Endodermal cell (in vitro differentiated cells): ENCODE data around the gene RPS6KA4. TPM values are rescaled to one million over a fixed set of nuclear protein-coding genes. Genes with fewer than 3 reads are reported as not detected.

Source experiments
- DNase-seq: peaks from one replicate; pipeline ENCODE4 v3.0.0-alpha.2; 2017
- H3K27ac ChIP-seq: 2 replicates; pipeline ENCODE4 v1.5.1; 2013; ENCODE audit warnings: mild to moderate bottlenecking, low read depth, low read length, moderate library complexity
- H3K27me3 ChIP-seq: 2 replicates; pipeline ENCODE4 v1.6.1; 2013; ENCODE audit warnings: mild to moderate bottlenecking, low read length, moderate library complexity; ENCODE audit not compliant: insufficient read depth, control insufficient read depth, poor library complexity, severe bottlenecking
- H3K36me3 ChIP-seq: 2 replicates; pipeline ENCODE4 v1.7.0; 2013; ENCODE audit warnings: mild to moderate bottlenecking, low read length, moderate library complexity; ENCODE audit not compliant: control insufficient read depth, insufficient read depth
- H3K4me1 ChIP-seq: one replicate; pipeline ENCODE4 v1.7.0; 2013; ENCODE audit warnings: low read length; ENCODE audit not compliant: control insufficient read depth, insufficient read depth
- H3K4me3 ChIP-seq: 2 replicates; pipeline ENCODE4 v1.5.1; 2013; ENCODE audit warnings: mild to moderate bottlenecking, low read length, moderate library complexity
- H3K9ac ChIP-seq: 2 replicates; pipeline ENCODE4 v1.6.1; 2013; ENCODE audit warnings: mild to moderate bottlenecking, low read length, moderate library complexity; ENCODE audit not compliant: poor library complexity, severe bottlenecking; ENCODE audit errors: extremely low read depth
- H3K9me3 ChIP-seq: 2 replicates; pipeline ENCODE4 v1.6.1; 2013; ENCODE audit warnings: mild to moderate bottlenecking, low read length, moderate library complexity; ENCODE audit not compliant: control insufficient read depth
- H3K27ac Mint-ChIP-seq: 2 replicates; pipeline ENCODE4 v1.8.0; 2020; ENCODE audit warnings: mixed read lengths
- H3K27me3 Mint-ChIP-seq: 2 replicates; pipeline ENCODE4 v1.8.0; 2021; ENCODE audit warnings: mild to moderate bottlenecking, mixed read lengths; ENCODE audit not compliant: insufficient read depth
- H3K36me3 Mint-ChIP-seq: 2 replicates; pipeline ENCODE4 v1.8.0; 2020; ENCODE audit warnings: low read depth, mixed read lengths
- H3K4me1 Mint-ChIP-seq: 2 replicates; pipeline ENCODE4 v1.8.0; 2020; ENCODE audit warnings: mixed read lengths
- H3K4me3 Mint-ChIP-seq: 2 replicates; pipeline ENCODE4 v1.8.0; 2020; ENCODE audit warnings: mild to moderate bottlenecking, moderate library complexity, mixed read lengths
- H3K9me3 Mint-ChIP-seq: 2 replicates; pipeline ENCODE4 v1.8.0; 2020; ENCODE audit warnings: mild to moderate bottlenecking, mixed read lengths
- CTCF ChIP-seq: fragments of 200-600 bp; sonication (generic); conservative IDR thresholded peaks from 2 replicates; pipeline ENCODE4 v1.5.0; 2021; ENCODE audit warnings: antibody characterized with exemption, mild to moderate bottlenecking
- WGBS, 2 experiments: methylation state at CpG; one replicate each; pipeline versions ENCODE4 v1.1.5 to v1.1.7; 2013; ENCODE audit warnings: missing lambda C conversion rate in 2 of 2, mixed read lengths in 1 of 2; ENCODE audit not compliant: insufficient coverage in 1 of 2, insufficient read length in 1 of 2; 5-methylcytosine and 5-hydroxymethylcytosine counted together
- total RNA-seq, 2 donors: library from RNA; stranded (reverse); fragmentation: NEBNext Ultra II Directional in 1 of 2; extraction: Animal tissue kit (Norgen Biotek cat#: 25700) in 1 of 2; gene quantifications; 2 replicates in 1 of 2; 3 replicates in 1 of 2; pipeline ENCODE4 v1.2.1, GENCODE V29; 2021

RPS6KA4 gene
- total RNA-seq, 2 donors from 2014 or later, result 13.5 to 14.5 TPM

DNA sequence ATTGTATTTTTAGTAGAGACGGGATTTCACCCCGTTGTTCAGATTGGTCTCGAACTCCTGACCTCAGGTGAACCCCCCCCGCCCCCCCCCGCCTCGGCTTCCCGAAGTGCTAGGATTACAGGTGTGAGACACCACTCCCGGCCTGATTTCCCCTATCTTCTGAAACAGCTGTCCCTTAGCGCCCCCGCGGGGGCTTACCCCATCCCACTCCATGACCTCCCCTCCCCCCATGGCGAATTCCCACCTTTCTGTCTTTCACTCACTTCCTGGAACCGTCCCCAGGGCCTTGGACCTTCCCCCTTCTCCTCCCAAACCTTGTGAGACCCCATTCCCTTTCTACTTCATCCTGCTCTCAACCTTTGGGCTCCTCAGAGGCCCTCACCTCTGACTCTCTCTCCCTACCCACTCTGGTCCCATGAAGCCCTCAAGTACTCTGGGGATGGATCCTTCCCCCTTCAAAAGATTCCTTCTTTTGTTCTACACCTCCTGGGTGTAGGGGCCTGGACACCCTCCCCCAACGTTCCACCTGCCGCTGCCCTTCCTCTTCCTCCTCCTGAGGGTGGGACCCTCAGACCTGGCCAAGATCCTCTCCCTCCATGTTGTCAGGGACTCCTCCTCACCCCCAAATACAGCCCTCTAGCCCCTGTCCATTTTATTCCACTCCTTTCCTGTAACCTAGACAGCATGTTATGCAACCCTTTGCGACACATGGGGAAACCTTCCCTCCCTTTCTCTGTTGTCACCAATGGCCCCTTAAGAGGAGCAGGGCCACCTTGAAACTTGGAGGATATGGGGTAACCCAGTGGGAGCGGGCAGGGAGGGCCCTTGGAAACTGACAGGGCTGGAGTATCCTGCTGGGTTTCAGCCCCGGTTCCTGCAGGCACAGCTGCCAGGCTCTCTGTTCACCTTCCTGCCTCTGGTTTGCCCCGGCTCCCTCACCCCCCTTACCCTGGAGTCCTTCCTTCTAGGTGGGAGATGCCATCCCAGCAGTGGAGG is 39.9 kb upstream of the RPS6KA4 start:
- no peak overlapping the region for H3K27ac ChIP-seq
- H3K36me3 ChIP-seq, result peaks cover 51% of the 10 kb centered on the region
- WGBS, 2 experiments, result 26 to 31% methylated on average over 6 to 18 of the region's 19 CpGs
- no peaks in the 10 kb centered on the region for H3K27me3 Mint-ChIP-seq
- H3K9me3 Mint-ChIP-seq, result no peaks in the 10 kb centered on the region
- peaks cover 42% of the 10 kb centered on the region for H3K36me3 Mint-ChIP-seq
- peak overlapping the region; percentile 94 for H3K27ac Mint-ChIP-seq
- peak; percentile 88 for DNase-seq
- no peaks in the 10 kb centered on the region for H3K27me3 ChIP-seq
- peak overlapping the region; percentile 93 for H3K9ac ChIP-seq
- no peaks in the 10 kb centered on the region for H3K9me3 ChIP-seq
- peaks cover 12% of the 10 kb centered on the region for H3K4me1 Mint-ChIP-seq
- TF ChIP-seq CTCF, result no peak
- H3K4me3 Mint-ChIP-seq, result peak overlapping the region; percentile 94
- peak overlapping the region; percentile 84 for H3K4me3 ChIP-seq
- H3K4me1 ChIP-seq, result peaks cover 5% of the 10 kb centered on the region

DNA sequence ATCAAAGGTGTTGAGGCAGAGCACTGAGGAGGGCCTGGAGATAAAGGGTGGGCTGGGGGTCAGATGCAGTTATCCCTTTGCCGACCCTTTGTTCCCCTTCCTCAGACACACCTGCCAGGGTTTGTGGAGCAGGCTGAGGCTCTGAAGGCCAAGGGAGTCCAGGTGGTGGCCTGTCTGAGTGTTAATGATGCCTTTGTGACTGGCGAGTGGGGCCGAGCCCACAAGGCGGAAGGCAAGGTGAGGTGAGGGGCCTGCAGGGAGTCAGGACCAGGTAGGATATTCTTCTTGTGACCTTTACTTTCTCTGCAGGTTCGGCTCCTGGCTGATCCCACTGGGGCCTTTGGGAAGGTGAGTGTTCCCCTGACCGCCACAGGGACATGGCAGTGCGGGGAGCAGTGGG is 38.4 kb upstream of the RPS6KA4 start:
- peaks cover 36% of the 10 kb centered on the region for H3K36me3 ChIP-seq
- H3K4me1 ChIP-seq, result peaks cover 5% of the 10 kb centered on the region
- peak overlapping the region; percentile 84 for H3K4me3 ChIP-seq
- no peak overlapping the region for H3K27ac ChIP-seq
- no peak overlapping the region for H3K9ac ChIP-seq
- no peaks in the 10 kb centered on the region for H3K9me3 ChIP-seq
- Mint-ChIP-seq H3K9me3 (no peaks in the 10 kb centered on the region), H3K4me1 (peaks cover 12% of the 10 kb centered on the region), H3K36me3 (peaks cover 32% of the 10 kb centered on the region), H3K27ac (no peak overlapping the region), H3K4me3 (no peak overlapping the region), H3K27me3 (no peaks in the 10 kb centered on the region)
- no peaks in the 10 kb centered on the region for H3K27me3 ChIP-seq
- 93 to 100% methylated on average over 3 to 7 of the region's 7 CpGs for WGBS, 2 experiments
- no peak for DNase-seq
- TF ChIP-seq CTCF, result no peak

- Histone ChIP-seq H3K9ac (no peak overlapping the region), H3K36me3 (peaks cover 32% of the 10 kb centered on the region), H3K4me1 (peaks cover 5% of the 10 kb centered on the region), H3K27ac (no peak overlapping the region), H3K27me3 (no peaks in the 10 kb centered on the region), H3K4me3 (peak overlapping the region; percentile 84), H3K9me3 (no peaks in the 10 kb centered on the region)
- Mint-ChIP-seq H3K4me1 (peaks cover 12% of the 10 kb centered on the region), H3K27ac (peak overlapping the region; percentile 48), H3K27me3 (no peaks in the 10 kb centered on the region), H3K9me3 (no peaks in the 10 kb centered on the region), H3K36me3 (peaks cover 32% of the 10 kb centered on the region), H3K4me3 (no peak overlapping the region)
- DNase-seq, result no peak
- 94 to 100% methylated on average over 3 to 5 of the region's 5 CpGs for WGBS, 2 experiments
- no peak for TF ChIP-seq CTCF
These were observed 37.9 kb upstream of the RPS6KA4 start for GRCh38 chr11:64321026-64321425.
